GM21529 (cell line): ENCODE results near the gene RINL.
"Not testable (repeated sequence)": the region's sequence is repeated elsewhere in the genome, so short reads cannot be mapped to it uniquely, and the experiment has no call there.

Experiments used
- ATAC-seq: cut with Tn5 transposase; IDR thresholded peaks from one replicate; pipeline ENCODE4 v1.9.1; 2021; ENCODE audit not compliant: unreplicated experiment

RINL gene

GRCh38 chr19:38878575-38879399 lies 712 bp upstream of the RINL start:
- ATAC-seq, result no peak

- ATAC-seq, result no peak
Observed at GRCh38 chr19:38875656-38876395, 2.2 kb downstream of the RINL start.

- ATAC-seq, result not testable (repeated sequence)
Observed at GRCh38 chr19:38873400-38873799, 4.7 kb downstream of the RINL start.

- no peak for ATAC-seq
Observed at GRCh38 chr19:38870612-38871011, 7.5 kb downstream of the RINL start.

GRCh38 chr19:38869836-38870607 lies 8.1 kb downstream of the RINL start:
- peak; percentile 76 for ATAC-seq

GRCh38 chr19:38869160-38869835 lies 8.8 kb downstream of the RINL start:
- ATAC-seq, result no peak

GRCh38 chr19:38868551-38868950 lies 9.5 kb downstream of the RINL start:
- no peak for ATAC-seq

- no peak for ATAC-seq
Observed at GRCh38 chr19:38867171-38867780, 10.8 kb downstream of the RINL start.

- no peak for ATAC-seq
Observed at GRCh38 chr19:38862321-38863059, 15.6 kb downstream of the RINL start.

GRCh38 chr19:38861368-38861767 lies 16.7 kb downstream of the RINL start:
- ATAC-seq, result no peak

GRCh38 chr19:38859631-38860204 lies 18.4 kb downstream of the RINL start:
- ATAC-seq, result not testable (repeated sequence)

GRCh38 chr19:38856813-38857212 lies 21.3 kb downstream of the RINL start:
- ATAC-seq, result no peak

GRCh38 chr19:38855751-38856150 lies 22.3 kb downstream of the RINL start:
- ATAC-seq, result not testable (repeated sequence)

GRCh38 chr19:38854961-38855360 lies 23.1 kb downstream of the RINL start:
- not testable (repeated sequence) for ATAC-seq

GRCh38 chr19:38853214-38853613 lies 24.9 kb downstream of the RINL start:
- ATAC-seq, result no peak

- ATAC-seq, result no peak
Observed at GRCh38 chr19:38852231-38853044, 25.6 kb downstream of the RINL start.

- no peak for ATAC-seq
Observed at GRCh38 chr19:38851622-38852230, 26.3 kb downstream of the RINL start.

- ATAC-seq, result no peak
Observed at GRCh38 chr19:38850976-38851621, 27.0 kb downstream of the RINL start.
